K562 (cell line): Measurements from ENCODE around the gene KRABD2.
A peak's percentile ranks its signal among the peaks of the same experiment; 100 is the strongest.

Experiments
- ATAC-seq: fragments of 200-7000 bp; cut with Tn5 transposase; 3 replicates; pipeline ENCODE4 v1.9.1; 2020; ENCODE audit warnings: moderate library complexity
- BruUV-seq: library from RNA; stranded (reverse); fragments of 400-500 nt; replicated peaks from 2 replicates; lab custom pipeline; 2021; lab: Mats Ljungman, UMichigan
- CTCF ChIA-PET: fragments of 300-600 bp; formaldehyde crosslinking; extraction: SDS; loops from one replicate; lab custom pipeline; 2021; ENCODE audit warnings: low intra/inter-chr PET ratio; lab: Yijun Ruan, JAX
- POLR2A ChIA-PET: fragments of 300-600, 350-650 bp; sonication (Branson Sonifier 250); formaldehyde crosslinking; extraction: SDS; loops from one replicate; lab custom pipeline; 2021; ENCODE audit warnings: antibody characterized with exemption, inconsistent platforms; lab: Yijun Ruan, JAX
- DNase-seq, 4 experiments: peaks; one replicate each; pipeline versions ENCODE4 v3.0.0 to v3.0.0-alpha.2; 2011 to 2018; ENCODE audit warnings: low spot score in 3 of 4, mixed read lengths in 3 of 4; ENCODE audit errors: extremely low read depth in 1 of 4
- FAIRE-seq: peaks from 2 replicates; lab custom pipeline; 2011; peaks lifted over from hg19 to GRCh38; lab: Jason Lieb, UNC
- H2AFZ ChIP-seq: 2 replicates; pipeline ENCODE4 v1.6.0; 2011; ENCODE audit warnings: low read depth, low read length, control low read depth, inconsistent platforms
- H3K27ac ChIP-seq: fragments of 200-600 bp; 3 replicates; pipeline ENCODE4 v1.8.0; 2011; ENCODE audit warnings: low read depth, mild to moderate bottlenecking, control low read depth, inconsistent platforms, low read length, moderate library complexity, mixed read lengths; ENCODE audit errors: extremely low read depth
- H3K27me3 ChIP-seq, 2 experiments: fragments of 300-600 bp in 1 of 2; 2 replicates in 1 of 2; 3 replicates in 1 of 2; pipeline versions ENCODE4 v1.6.0 to v1.8.0; 2011; ENCODE audit warnings: inconsistent platforms in 2 of 2, low read length in 2 of 2, mild to moderate bottlenecking in 1 of 2, mixed read lengths in 1 of 2, moderate library complexity in 1 of 2; ENCODE audit not compliant: control insufficient read depth in 2 of 2, insufficient read depth in 2 of 2
- H3K36me3 ChIP-seq: fragments of 300-600 bp; 3 replicates; pipeline ENCODE4 v1.8.0; 2011; ENCODE audit warnings: mild to moderate bottlenecking, low read length, inconsistent platforms; ENCODE audit not compliant: control insufficient read depth, insufficient read depth
- H3K4me1 ChIP-seq, 2 experiments: fragments of 200-600 bp in 1 of 2; replicated peaks in 1 of 2; 2 replicates in 1 of 2; 3 replicates in 1 of 2; pipeline versions ENCODE4 v1.5.1 to v1.8.0; 2011; ENCODE audit warnings: inconsistent platforms in 2 of 2, low read length in 2 of 2, mild to moderate bottlenecking in 1 of 2, mixed read lengths in 1 of 2, moderate library complexity in 1 of 2; ENCODE audit not compliant: control insufficient read depth in 2 of 2, insufficient read depth in 2 of 2
- H3K4me2 ChIP-seq: 2 replicates; pipeline ENCODE4 v1.6.1; 2011; ENCODE audit warnings: low read length, control low read depth, inconsistent platforms, mixed read lengths; ENCODE audit not compliant: insufficient read depth
- H3K4me3 ChIP-seq: fragments of 200-600 bp; sonication (generic), shearing (Covaris generic); 2 replicates; pipeline ENCODE4 v1.5.1; 2016; ENCODE audit warnings: control low read depth, inconsistent platforms
- H3K79me2 ChIP-seq: fragments of 200-600 bp; 3 replicates; pipeline ENCODE4 v1.8.0; 2011; ENCODE audit warnings: low read length, inconsistent platforms; ENCODE audit not compliant: control insufficient read depth, insufficient read depth
- H3K9ac ChIP-seq, 2 experiments: 2 replicates each; pipeline versions ENCODE4 v1.6.0 to v1.6.1; 2011; ENCODE audit warnings: low read depth in 2 of 2, low read length in 2 of 2, control low read depth in 1 of 2, inconsistent platforms in 1 of 2, mild to moderate bottlenecking in 1 of 2, mixed read lengths in 1 of 2; ENCODE audit not compliant: insufficient read depth in 1 of 2
- H3K9me1 ChIP-seq: one replicate; pipeline ENCODE4 v1.6.0; 2011; ENCODE audit warnings: inconsistent platforms, mild to moderate bottlenecking, low read length, moderate library complexity; ENCODE audit not compliant: control insufficient read depth, insufficient read depth
- H3K9me3 ChIP-seq: replicated peaks from 2 replicates; pipeline ENCODE4 v1.5.1; 2011; ENCODE audit warnings: low read depth, low read length, inconsistent platforms; ENCODE audit not compliant: control insufficient read depth, insufficient read depth
- H4K20me1 ChIP-seq: replicated peaks from 2 replicates; pipeline ENCODE4 v1.6.1; 2011; ENCODE audit warnings: low read length, inconsistent platforms, mixed read lengths; ENCODE audit not compliant: control insufficient read depth, insufficient read depth
- CHD2 ChIP-seq: IDR thresholded peaks from 2 replicates; pipeline ENCODE4 v1.6.1; 2011; ENCODE audit warnings: low read depth, low read length
- CREBBP ChIP-seq: IDR thresholded peaks from one replicate; pipeline ENCODE4 v1.6.1; 2012; ENCODE audit warnings: low read depth, mild to moderate bottlenecking, control low read depth, inconsistent platforms, low read length
- GABPB1 ChIP-seq: sonication (generic); formaldehyde crosslinking; IDR thresholded peaks from 2 replicates; pipeline ENCODE4 v1.8.0; 2022; ENCODE audit warnings: mild to moderate bottlenecking, missing genetic modification reagents
- HES1 ChIP-seq: fragments of 450-650 bp; IDR thresholded peaks from 2 replicates; pipeline ENCODE4 v1.6.1; 2016; ENCODE audit warnings: low read depth, mild to moderate bottlenecking, moderate library complexity
- LCOR ChIP-seq: sonication (generic); formaldehyde crosslinking; IDR thresholded peaks from 2 replicates; pipeline ENCODE4 v1.8.0; 2022; ENCODE audit warnings: mild to moderate bottlenecking, missing genetic modification reagents
- SAFB2 ChIP-seq: fragments of 200-400 bp; formaldehyde crosslinking; IDR thresholded peaks from 2 replicates; pipeline ENCODE4 v1.6.1; 2018; ENCODE audit warnings: borderline replicate concordance, low read length, low read depth, moderate library complexity; ENCODE audit not compliant: severe bottlenecking
- TAF1 ChIP-seq: IDR thresholded peaks from 2 replicates; pipeline ENCODE4 v1.6.1; 2011; ENCODE audit warnings: mild to moderate bottlenecking, low read length, moderate library complexity; ENCODE audit not compliant: insufficient read depth, control insufficient read depth, severe bottlenecking; ENCODE audit errors: extremely low read depth
- ZBTB33 ChIP-seq: sonication (generic); formaldehyde crosslinking; IDR thresholded peaks from 2 replicates; pipeline ENCODE4 v1.8.1; 2023; ENCODE audit warnings: mild to moderate bottlenecking, missing genetic modification reagents
- ZNF512 ChIP-seq: IDR thresholded peaks from 2 replicates; pipeline ENCODE4 v1.6.1; 2016; ENCODE audit warnings: missing genetic modification characterization, missing compliant biosample characterization
- ZNF780A ChIP-seq: fragments of 250-450 bp; sonication (Bioruptor Pico); IDR thresholded peaks from 2 replicates; pipeline ENCODE4 v1.5.0; 2021; ENCODE audit warnings: mild to moderate bottlenecking
- WGBS: fragments of 100-300 bp; shearing (Covaris generic); methylation state at CpG from one replicate; pipeline ENCODE4 v1.1.6; 2016; ENCODE audit warnings: low coverage, mixed read lengths; ENCODE audit not compliant: insufficient coverage; ENCODE audit errors: missing lambda C conversion rate; 5-methylcytosine and 5-hydroxymethylcytosine counted together
- in situ Hi-C: fragments of 300-500 bp; cut with MboI; formaldehyde crosslinking; loops from 4 replicates; pipeline ENCODE4 v1.15.0; 2018; ENCODE audit warnings: inconsistent platforms, mixed read lengths
- intact Hi-C: fragments of 100-400 bp; cut with micrococcal nuclease; formaldehyde crosslinking; loops from 2 replicates; pipeline ENCODE4 v1.14.2; 2022

KRABD2 gene

GRCh38 chr17:8419305-8419704 lies 42.8 kb upstream of the KRABD2 start (continued):
- TF ChIP-seq CREBBP = no peak
- no peak for TF ChIP-seq GABPB1 (CRISPR knock-in tag)
- TF ChIP-seq SAFB2 = no peak
- no peak for TF ChIP-seq ZBTB33 (CRISPR knock-in tag)
- no peak for TF ChIP-seq TAF1
- TF ChIP-seq LCOR = no peak
- TF ChIP-seq ZNF780A (CRISPR knock-in tag) = no peak

GRCh38 chr17:8418471-8418870 lies 42.0 kb upstream of the KRABD2 start:
- H3K9me3 ChIP-seq = no peaks in the 10 kb centered on the region
- H3K36me3 ChIP-seq = no peaks in the 10 kb centered on the region
- BruUV-seq = no TSS peak
- no peaks in the 10 kb centered on the region for H3K79me2 ChIP-seq
- ChIA-PET CTCF (no interaction called here), POLR2A (interaction anchor here (1.1 to 1.7 kb wide), 2 partner anchors 12 to 17 kb away, joined by 3 to 5 read pairs; partner anchors contain the start of gene NDEL1)
- H3K27me3 ChIP-seq = no peaks in the 10 kb centered on the region
- no peak for FAIRE-seq
- no peak for ATAC-seq
- no peak overlapping the region for H3K27ac ChIP-seq
- intact Hi-C loops (loop anchor here (10.0 kb wide), 1 partner anchor 326 kb away; the partner anchor contains the start of gene CCDC42), in situ Hi-C loops (no loop called here)
- H4K20me1 ChIP-seq = no peaks in the 10 kb centered on the region
- WGBS = 29% methylated on average over 1 of the region's 1 CpG
- no peak for TF ChIP-seq CHD2
- TF ChIP-seq ZNF512 (tag) = peak; percentile 96
- no peak for TF ChIP-seq HES1
- DNase-seq = no peak
- no peak overlapping the region for H3K4me3 ChIP-seq
- peaks cover 0 to 25% of the 10 kb centered on the region in 2 experiments; a peak in 3 of 5 replicates for H3K4me1 ChIP-seq
- H2AFZ ChIP-seq = no peak overlapping the region
- H3K9me1 ChIP-seq = no peaks in the 10 kb centered on the region
- no peak overlapping the region for H3K4me2 ChIP-seq
- no peak overlapping the region for H3K9ac ChIP-seq
